T-helper 2 cell treated with Interferon-gamma antibody and Interleukin-4, amounts not matched to agents 100 ng/mL and 5 ng/mL, for 36 hours (primary cell): ENCODE measurements around the gene VPS45. TPM values are rescaled to one million over a fixed set of nuclear protein-coding genes. Genes with fewer than 3 reads are reported as not detected.

Experiments
- intact Hi-C: fragments of 100-400 bp; cut with micrococcal nuclease; formaldehyde crosslinking; loops from one replicate; pipeline ENCODE4 v1.15.1; 2023
- total RNA-seq: library from RNA; stranded (reverse); gene quantifications from 2 replicates; pipeline ENCODE4 v1.2.3, GENCODE V29; 2022

The VPS45 gene
- total RNA-seq, 1 donor from 2014 or later: 29.6 TPM

GRCh38 chr1:150069923-150070322 lies 2.3 kb downstream of the VPS45 start:
- intact Hi-C loops: loop anchor here (5.0 kb wide), 1 partner anchor 58 kb away; the partner anchor contains the start of gene OTUD7B

DNA sequence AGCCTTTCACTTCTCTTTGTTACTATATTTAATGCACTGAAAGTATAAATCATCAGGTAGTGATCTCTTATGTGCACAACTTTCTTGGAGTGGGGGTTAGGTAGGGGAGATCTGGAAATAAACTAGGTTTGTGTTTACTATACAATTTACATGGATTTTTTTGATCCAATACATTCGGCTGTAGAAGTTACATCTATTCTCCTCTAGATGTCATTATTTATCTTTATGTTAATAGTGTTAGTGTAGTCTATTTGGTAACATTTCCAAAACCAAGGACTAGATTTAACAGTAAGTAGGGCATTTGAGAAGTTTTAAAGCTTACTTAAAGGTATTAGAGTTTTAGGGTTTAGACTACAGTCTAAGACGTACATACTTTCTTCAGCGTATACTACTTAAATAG lies 5.4 kb downstream of the VPS45 start:
- intact Hi-C loops: loop anchor here (1.0 kb wide), 2 partner anchors 93 to 114 kb away; no protein-coding TSS in a partner anchor

DNA sequence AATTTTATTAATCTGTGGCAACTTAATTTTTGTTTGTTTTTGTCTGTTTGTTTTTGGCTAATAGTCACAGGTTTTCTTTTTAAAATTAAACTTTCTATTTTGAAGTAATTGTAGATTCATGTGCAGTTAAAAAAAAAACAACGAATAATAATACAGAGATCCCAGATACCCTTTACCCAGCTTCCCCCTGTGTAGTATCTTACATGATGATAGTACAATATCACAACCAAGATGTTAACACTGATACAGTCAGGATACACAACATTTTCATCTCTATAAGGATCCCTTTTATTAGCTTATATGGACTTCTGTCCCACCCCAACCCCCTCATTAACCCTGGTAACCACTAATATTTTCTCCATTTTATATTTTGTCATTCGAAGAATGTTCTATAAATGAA lies 5.9 kb downstream of the VPS45 start:
- intact Hi-C loops: loop anchor here (1.0 kb wide), 2 partner anchors 93 to 114 kb away; no protein-coding TSS in a partner anchor

DNA sequence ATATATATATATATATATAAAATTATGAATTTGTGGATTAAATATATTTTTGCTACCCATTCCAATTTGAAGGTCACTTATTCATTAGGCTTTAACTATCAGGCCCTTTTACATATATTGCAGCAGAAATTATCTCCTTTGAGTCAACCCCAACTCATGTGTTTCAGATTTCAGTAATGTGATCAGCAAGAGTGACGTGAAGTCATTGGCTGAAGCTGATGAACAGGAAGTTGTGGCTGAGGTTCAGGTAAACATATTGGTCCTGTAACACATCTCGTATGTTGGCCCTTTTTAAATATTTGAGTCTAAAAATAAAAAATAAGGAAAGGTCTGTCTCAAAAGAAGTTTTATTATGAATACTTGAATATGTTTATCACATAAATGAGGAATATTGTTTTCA lies 8.5 kb downstream of the VPS45 start:
- intact Hi-C loops: loop anchor here (2.0 kb wide), 1 partner anchor 31 kb away; no protein-coding TSS in a partner anchor

GRCh38 chr1:150076985-150077384 lies 9.4 kb downstream of the VPS45 start:
- intact Hi-C loops: loop anchor here (2.0 kb wide), 1 partner anchor 30 kb away; no protein-coding TSS in a partner anchor

GRCh38 chr1:150080784-150081183 lies 13.2 kb downstream of the VPS45 start:
- intact Hi-C loops: no loop called here

DNA sequence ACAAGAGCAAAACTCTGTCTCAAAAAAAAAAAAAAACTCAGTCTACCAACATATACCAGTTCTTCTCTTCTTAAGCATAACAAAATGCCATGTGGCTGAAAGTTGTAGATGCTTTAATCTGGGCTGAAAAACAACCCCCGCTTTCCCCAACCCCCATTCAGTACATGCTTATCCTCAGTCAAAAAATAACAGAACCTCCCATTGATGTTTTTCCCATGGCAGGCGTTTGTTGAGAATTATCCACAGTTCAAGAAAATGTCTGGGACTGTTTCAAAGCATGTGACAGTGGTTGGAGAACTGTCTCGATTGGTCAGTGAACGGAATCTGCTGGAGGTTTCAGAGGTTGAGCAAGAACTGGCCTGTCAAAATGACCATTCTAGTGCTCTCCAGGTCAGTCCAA lies 14.9 kb downstream of the VPS45 start:
- intact Hi-C loops: no loop called here

DNA sequence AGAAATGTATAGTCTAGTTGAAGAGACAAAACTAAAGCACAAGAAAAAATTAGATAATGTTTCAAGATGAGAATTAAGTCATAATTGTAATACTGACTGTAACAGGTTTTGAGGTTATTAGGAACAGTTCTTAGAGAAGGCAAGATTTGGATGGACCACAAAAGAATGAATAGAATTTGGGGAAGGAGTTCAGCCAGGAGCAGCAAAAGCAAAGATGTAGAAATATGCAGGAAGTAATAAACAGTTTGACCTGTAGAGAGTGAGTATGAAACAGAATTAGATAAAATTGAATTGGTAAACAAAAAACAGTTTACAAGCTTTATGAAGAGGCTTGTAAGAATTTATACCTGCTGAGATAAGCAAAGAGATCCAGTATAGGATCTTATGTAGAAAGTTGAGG lies 16.3 kb downstream of the VPS45 start:
- intact Hi-C loops: no loop called here

GRCh38 chr1:150085406-150085805 lies 17.8 kb downstream of the VPS45 start:
- intact Hi-C loops: no loop called here

DNA sequence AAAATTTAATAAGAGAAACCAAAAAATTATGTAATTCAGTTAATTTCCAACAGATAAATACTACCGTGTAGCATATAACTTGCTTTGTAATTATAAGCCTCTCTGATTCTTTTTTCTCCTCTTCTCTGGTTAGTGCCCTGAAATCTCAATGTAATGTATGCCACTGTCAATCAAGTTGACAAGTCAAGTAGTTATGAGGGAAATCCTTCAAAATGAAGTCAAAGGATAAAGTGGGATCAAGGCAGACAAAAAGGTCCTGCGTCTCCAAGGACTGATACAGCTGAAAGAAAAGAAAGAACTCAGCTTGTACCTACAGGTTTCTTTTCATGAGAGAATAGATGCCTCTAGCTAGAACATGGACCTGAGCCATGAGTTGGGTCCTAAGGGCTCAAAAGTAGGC lies 19.8 kb downstream of the VPS45 start:
- intact Hi-C loops: no loop called here

DNA sequence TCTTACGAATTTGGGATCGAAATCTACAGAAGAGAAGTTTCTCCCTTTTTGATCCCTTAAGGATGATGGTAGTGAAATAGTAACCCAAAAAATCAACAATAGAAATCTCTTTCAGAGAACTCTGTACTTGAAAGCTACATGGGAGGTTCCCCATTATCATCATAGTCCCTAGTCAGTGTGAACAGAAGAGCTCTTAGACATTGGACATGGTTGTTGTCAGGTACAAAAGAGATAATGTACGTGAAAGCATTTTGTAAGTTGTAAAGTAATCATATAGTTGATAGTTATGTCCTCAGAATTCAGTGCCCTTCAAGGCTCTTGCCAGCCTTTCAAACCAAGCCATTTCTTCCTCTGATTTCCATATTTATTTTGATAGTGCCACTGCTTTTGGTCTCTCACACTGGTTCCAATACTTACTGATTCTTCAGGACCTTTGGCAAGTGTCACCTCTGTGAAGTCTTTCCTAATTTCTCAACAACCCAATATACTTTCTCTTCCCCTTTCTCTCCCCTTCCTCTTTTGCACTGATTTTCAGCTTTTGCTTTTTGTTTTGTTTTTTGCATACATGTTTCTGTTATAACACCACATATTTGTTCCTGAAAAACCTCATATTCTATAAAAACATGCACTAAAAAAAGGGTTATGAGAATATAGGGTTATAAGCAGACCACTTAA lies 22.4 kb downstream of the VPS45 start:
- intact Hi-C loops: no loop called here

GRCh38 chr1:150092180-150092791 lies 24.7 kb downstream of the VPS45 start:
- intact Hi-C loops: no loop called here

DNA sequence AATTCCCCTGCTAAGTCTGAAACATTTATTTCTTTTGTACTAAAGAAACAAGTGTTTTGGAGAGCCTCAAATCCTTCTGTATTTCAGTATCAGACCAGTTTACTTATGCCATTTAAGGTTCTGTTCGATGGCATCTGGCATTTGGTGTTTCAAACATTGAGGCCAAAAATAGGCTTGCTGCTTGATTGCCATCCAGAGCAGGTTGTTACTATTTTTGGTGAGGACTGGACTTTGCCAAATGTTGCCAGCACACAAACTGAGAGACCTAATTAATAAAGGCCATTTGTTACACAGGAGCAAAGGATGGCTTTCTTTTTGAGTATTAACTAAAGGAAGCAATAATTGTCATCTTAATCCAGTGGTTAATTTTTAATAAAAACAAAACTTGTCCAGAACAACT lies 26.2 kb downstream of the VPS45 start:
- intact Hi-C loops: no loop called here

DNA sequence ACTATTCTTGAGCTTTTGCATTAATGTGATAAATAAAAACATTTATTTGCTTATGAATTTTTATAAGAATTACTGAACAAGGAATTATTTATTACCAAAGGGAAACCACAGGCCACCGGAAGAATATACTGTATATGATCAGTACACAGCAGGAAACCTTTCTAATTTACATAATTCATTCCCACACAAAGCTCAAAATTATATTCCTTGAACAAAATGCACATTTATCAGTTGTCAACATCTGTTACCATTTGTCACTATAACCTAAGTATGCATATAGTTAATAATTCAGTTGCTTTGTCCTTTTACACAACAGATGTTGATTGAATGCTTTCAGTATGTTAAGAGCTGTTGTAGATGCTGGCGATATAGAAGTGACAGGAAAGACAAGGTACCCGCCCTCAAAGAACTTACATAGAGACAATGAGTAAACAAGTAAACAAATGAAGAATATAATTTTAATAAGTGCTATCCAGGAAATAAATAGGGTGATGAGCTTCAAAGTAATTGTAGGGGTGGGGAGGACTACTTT lies 27.2 kb downstream of the VPS45 start:
- intact Hi-C loops: no loop called here

DNA sequence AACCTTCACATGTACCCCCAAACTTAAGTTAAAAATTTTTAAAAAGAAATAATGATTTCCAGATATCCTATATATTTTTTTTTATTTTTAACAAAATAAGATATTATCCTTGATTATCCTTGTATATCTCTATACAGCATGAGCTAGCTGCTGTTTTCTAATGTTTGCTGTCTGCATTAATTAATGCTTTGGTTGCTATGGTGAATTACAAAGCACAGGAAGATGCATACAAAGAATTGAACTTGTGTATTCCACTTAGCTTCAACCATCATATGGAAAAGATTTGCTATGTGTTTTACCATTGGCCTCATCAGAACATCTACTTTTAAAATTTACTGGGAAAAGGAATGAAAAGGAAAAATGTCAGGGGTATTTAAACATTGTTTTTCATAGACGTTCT lies 35.4 kb downstream of the VPS45 start:
- intact Hi-C loops: no loop called here

DNA sequence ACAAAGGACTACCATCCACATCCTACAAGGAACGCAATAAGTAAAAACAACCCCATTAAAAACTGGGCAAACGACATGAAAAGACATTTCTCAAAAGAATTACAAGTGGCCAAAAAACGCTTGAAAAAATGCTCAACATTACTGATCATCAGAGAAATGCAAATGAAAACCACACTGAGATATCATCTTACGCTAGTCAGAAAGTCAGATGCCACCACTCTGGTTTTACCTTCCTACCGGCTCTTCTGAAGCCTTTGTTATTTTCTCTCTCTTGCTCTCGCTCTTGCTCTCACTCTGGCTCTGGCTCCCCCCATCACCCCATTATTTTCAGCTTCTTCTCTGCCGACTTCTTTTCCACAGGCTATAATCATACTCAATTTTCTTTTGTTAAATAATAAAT lies 38.8 kb downstream of the VPS45 start:
- intact Hi-C loops: loop anchor here (1.0 to 2.0 kb wide), 2 partner anchors 30 to 43 kb away; partner anchors contain the start of gene PLEKHO1

DNA sequence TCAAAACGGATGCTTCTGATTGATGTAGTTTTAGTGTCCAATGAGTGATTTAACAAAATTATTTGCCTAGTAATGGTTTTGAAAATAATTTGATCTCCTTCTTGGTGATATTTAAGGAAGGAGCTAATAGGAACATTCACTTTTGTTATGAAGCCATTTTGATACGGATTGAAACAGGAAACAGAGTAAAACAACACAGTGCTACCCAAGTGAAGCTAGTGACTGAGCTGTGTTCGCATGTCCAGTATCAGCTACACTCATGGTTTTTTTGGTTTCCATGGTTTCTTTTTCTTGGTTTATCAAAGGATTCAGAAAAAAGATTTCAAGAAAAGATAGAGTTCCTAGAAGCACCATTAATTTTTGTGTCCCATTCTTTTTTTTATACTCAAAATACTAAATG lies 42.0 kb downstream of the VPS45 start:
- intact Hi-C loops: no loop called here

DNA sequence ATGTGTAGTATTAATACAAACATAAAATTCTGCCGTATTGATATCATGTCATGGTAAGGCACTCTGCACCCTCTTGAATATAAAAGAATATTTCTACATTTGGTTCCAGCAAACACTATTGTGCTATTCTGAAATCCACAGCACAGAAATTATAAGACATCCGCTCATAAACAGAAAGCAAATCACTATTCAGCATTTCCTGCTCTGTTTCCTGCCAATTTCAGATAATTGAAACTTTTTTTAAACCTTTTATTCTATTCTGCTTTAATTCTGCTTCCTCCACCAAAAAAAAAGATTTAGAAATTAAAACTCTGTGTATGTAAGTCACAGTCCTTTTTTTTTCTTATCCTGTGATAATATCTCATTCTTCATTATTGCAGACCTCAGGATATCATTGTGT lies 42.5 kb downstream of the VPS45 start:
- intact Hi-C loops: no loop called here

GRCh38 chr1:150111670-150112069 lies 44.1 kb downstream of the VPS45 start:
- intact Hi-C loops: no loop called here

DNA sequence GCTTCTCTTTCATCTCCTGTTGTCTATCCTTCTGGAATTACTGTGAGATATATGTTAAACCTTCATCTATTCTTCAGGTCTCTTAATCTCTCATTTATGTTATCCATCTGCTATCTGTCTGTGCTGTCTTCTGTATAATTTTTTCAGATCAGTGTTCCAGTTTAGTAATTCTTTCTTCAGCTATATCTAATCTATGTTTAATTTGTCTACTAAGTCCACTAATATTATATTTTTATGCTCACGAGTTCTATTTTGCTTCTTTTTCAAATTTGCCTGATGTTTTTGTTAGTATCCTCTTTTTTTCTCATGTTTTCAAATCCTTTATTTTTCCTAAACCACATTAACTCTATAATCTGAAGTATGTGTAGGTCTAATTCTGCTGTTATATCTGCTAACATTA lies 47.5 kb downstream of the VPS45 start:
- intact Hi-C loops: no loop called here

DNA sequence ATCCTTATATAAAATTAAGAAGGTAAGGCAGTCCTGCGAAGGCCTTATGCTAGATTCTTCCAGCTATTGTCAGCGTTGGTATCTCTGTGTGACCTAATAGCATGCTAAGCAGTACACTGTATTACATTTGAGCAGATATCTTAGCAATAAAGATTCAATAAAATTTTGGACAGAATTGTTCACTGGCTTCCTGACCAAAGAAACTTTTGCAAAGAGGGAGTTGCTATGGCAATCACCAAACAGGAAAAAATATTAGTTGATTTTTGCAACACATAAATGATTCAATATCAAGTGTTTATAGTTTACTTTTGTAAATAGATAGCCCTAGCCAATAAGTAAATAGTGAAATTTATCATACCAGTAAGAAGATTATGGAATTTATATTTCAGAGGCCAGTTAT lies 51.1 kb downstream of the VPS45 start:
- intact Hi-C loops: no loop called here

GRCh38 chr1:150121236-150121862 lies 53.8 kb downstream of the VPS45 start:
- intact Hi-C loops: no loop called here
